ENCODE results near the gene BZW2. TPM values are rescaled to one million over a fixed set of nuclear protein-coding genes. Genes with fewer than 3 reads are reported as not detected.

BZW2 gene
- total RNA-seq, 1 donor from 2014 or later = 84.9 TPM

DNA sequence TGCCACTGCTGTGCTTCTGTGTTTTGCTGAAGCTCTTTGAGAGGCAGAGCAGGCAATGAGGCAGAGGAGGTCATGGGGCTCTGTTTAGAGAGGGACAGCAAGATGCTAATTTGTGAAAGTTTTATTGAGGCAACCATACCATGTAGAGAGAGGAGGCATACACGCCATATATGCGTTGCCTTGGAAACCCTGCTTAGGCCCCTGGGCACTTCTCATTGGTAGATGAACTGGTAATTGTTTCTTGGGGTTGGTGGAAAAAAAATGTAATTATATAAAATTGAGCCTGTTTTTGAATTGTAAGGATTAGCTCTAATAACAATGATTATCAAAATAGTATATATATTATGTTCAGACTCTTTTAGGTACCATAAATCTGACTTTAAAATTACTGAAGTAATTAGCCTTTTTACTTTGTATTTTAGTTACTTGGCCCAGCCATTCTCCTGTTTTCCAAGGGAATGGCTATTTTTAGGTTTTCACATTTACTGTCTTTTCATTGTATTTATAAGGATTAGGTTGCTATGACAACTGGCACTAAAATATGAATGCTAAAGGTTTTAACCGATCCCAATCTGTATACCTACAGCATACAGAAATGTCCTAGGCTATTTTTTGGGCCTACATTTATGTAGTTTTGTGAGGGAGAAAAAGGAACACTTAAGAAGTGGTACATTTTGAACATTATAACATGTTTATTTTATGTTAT is 52.4 kb downstream of the BZW2 start:
- peaks cover 22% of the 10 kb centered on the region for H3K4me1 Mint-ChIP-seq (ENCODE audit: low read depth, unreplicated experiment)
- H3K4me1 ChIP-seq (ENCODE audit: insufficient read depth, low read length) = peaks cover 19% of the 10 kb centered on the region
- H4K20me1 ChIP-seq (ENCODE audit: insufficient read depth, low read length) = no peaks in the 10 kb centered on the region
- H3K27me3 ChIP-seq (ENCODE audit: insufficient read depth, low read length) = no peaks in the 10 kb centered on the region
- FAIRE-seq = no peak
- DNase-seq (ENCODE audit: low read depth) = no peak
- no peaks in the 10 kb centered on the region for H3K27me3 Mint-ChIP-seq (ENCODE audit: low read depth, unreplicated experiment)
- no peak overlapping the region for H3K4me3 Mint-ChIP-seq (ENCODE audit: unreplicated experiment)
- peak overlapping the region; percentile 46 for H2AFZ ChIP-seq (ENCODE audit: low read depth, low read length)
- peak overlapping the region; percentile 27 for H3K4me2 ChIP-seq (ENCODE audit: low read length)
- H3K9ac ChIP-seq (ENCODE audit: low read length) = peak overlapping the region; percentile 59
- H3K9me3 Mint-ChIP-seq (ENCODE audit: unreplicated experiment) = no peaks in the 10 kb centered on the region
- no peaks in the 10 kb centered on the region for H3K79me2 ChIP-seq (ENCODE audit: insufficient read depth, low read length)
- TF ChIP-seq CTCF (IDR thresholded peaks at IDR 0.05; ENCODE audit: insufficient read depth, low read depth, low read length) (no peak), EZH2 (IDR thresholded peaks at IDR 0.05; ENCODE audit: insufficient read depth, low read length) (no peak)
- peak overlapping the region; percentile 90 for H3K27ac ChIP-seq (ENCODE audit: low read depth, low read length)
- H3K9me3 ChIP-seq (ENCODE audit: insufficient read depth, low read depth, low read length) = no peaks in the 10 kb centered on the region
- H3K4me3 ChIP-seq (ENCODE audit: insufficient read depth, low read depth, low read length) = no peak overlapping the region
- peaks cover 46% of the 10 kb centered on the region for H3K36me3 ChIP-seq (ENCODE audit: insufficient read depth, low read length)
- peak overlapping the region; percentile 63 for H3K27ac Mint-ChIP-seq (ENCODE audit: unreplicated experiment)
- H3K36me3 Mint-ChIP-seq (ENCODE audit: low read depth, unreplicated experiment) = peaks cover 11% of the 10 kb centered on the region

- Histone ChIP-seq H3K4me3 (ENCODE audit: insufficient read depth, low read depth, low read length) (no peak overlapping the region), H3K79me2 (ENCODE audit: insufficient read depth, low read length) (no peaks in the 10 kb centered on the region), H4K20me1 (ENCODE audit: insufficient read depth, low read length) (no peaks in the 10 kb centered on the region), H3K27ac (ENCODE audit: low read depth, low read length) (no peak overlapping the region), H2AFZ (ENCODE audit: low read depth, low read length) (no peak overlapping the region), H3K9me3 (ENCODE audit: insufficient read depth, low read depth, low read length) (no peaks in the 10 kb centered on the region), H3K4me1 (ENCODE audit: insufficient read depth, low read length) (peaks cover 9% of the 10 kb centered on the region), H3K4me2 (ENCODE audit: low read length) (no peak overlapping the region), H3K9ac (ENCODE audit: low read length) (no peak overlapping the region), H3K27me3 (ENCODE audit: insufficient read depth, low read length) (no peaks in the 10 kb centered on the region), H3K36me3 (ENCODE audit: insufficient read depth, low read length) (peaks cover 49% of the 10 kb centered on the region)
- FAIRE-seq (peak; percentile 56), DNase-seq (ENCODE audit: low read depth) (no peak)
- TF ChIP-seq EZH2 (IDR thresholded peaks at IDR 0.05; ENCODE audit: insufficient read depth, low read length) (no peak), CTCF (IDR thresholded peaks at IDR 0.05; ENCODE audit: insufficient read depth, low read depth, low read length) (no peak)
- Mint-ChIP-seq H3K4me1 (ENCODE audit: low read depth, unreplicated experiment) (peaks cover 4% of the 10 kb centered on the region), H3K27ac (ENCODE audit: unreplicated experiment) (no peak overlapping the region), H3K9me3 (ENCODE audit: unreplicated experiment) (no peaks in the 10 kb centered on the region), H3K4me3 (ENCODE audit: unreplicated experiment) (no peak overlapping the region), H3K36me3 (ENCODE audit: low read depth, unreplicated experiment) (peaks cover 16% of the 10 kb centered on the region), H3K27me3 (ENCODE audit: low read depth, unreplicated experiment) (no peaks in the 10 kb centered on the region)
Observed at GRCh38 chr7:16702441-16702840, 56.5 kb downstream of the BZW2 start.

DNA sequence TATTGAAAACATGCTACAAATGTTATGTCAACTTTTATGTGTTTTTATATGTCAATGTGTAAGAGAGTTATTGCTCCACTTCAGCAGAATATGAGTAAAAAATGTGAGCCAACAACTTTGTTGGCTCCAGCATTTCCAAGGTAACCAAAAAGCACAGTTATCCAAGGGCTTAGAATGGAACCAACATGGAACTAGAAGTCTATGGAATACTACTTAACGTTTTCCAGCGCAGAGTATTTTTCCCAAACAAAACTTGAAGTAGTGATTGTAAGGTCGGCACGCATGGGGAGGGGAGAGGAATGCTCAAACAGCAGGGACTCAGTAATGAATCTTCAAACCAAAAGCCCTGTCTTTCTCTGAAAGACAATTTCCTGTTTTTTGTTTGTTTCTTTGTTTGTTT is 62.5 kb downstream of the BZW2 start:
- Histone ChIP-seq H3K4me2 (ENCODE audit: low read length) (peak overlapping the region; percentile 38), H3K4me1 (ENCODE audit: insufficient read depth, low read length) (peaks cover 30% of the 10 kb centered on the region), H3K27me3 (ENCODE audit: insufficient read depth, low read length) (no peaks in the 10 kb centered on the region), H3K36me3 (ENCODE audit: insufficient read depth, low read length) (peaks cover 23% of the 10 kb centered on the region), H2AFZ (ENCODE audit: low read depth, low read length) (no peak overlapping the region), H3K9ac (ENCODE audit: low read length) (peak overlapping the region; percentile 29), H4K20me1 (ENCODE audit: insufficient read depth, low read length) (no peaks in the 10 kb centered on the region), H3K27ac (ENCODE audit: low read depth, low read length) (peak overlapping the region; percentile 90), H3K9me3 (ENCODE audit: insufficient read depth, low read depth, low read length) (no peaks in the 10 kb centered on the region), H3K79me2 (ENCODE audit: insufficient read depth, low read length) (no peaks in the 10 kb centered on the region), H3K4me3 (ENCODE audit: insufficient read depth, low read depth, low read length) (no peak overlapping the region)
- Mint-ChIP-seq H3K27ac (ENCODE audit: unreplicated experiment) (peak overlapping the region; percentile 64), H3K27me3 (ENCODE audit: low read depth, unreplicated experiment) (no peaks in the 10 kb centered on the region), H3K36me3 (ENCODE audit: low read depth, unreplicated experiment) (peaks cover 12% of the 10 kb centered on the region), H3K9me3 (ENCODE audit: unreplicated experiment) (no peaks in the 10 kb centered on the region), H3K4me1 (ENCODE audit: low read depth, unreplicated experiment) (peaks cover 32% of the 10 kb centered on the region), H3K4me3 (ENCODE audit: unreplicated experiment) (no peak overlapping the region)
- TF ChIP-seq EZH2 (IDR thresholded peaks at IDR 0.05; ENCODE audit: insufficient read depth, low read length) (no peak), CTCF (IDR thresholded peaks at IDR 0.05; ENCODE audit: insufficient read depth, low read depth, low read length) (no peak)
- DNase-seq (ENCODE audit: low read depth) (peak; percentile 40), FAIRE-seq (no peak)
